GM12865 (cell line): Measurements from ENCODE around the gene APMAP.
"Not testable (repeated sequence)": the region's sequence is repeated elsewhere in the genome, so short reads cannot be mapped to it uniquely, and the experiment has no call there.

Experiments
- DNase-seq: peaks from one replicate; pipeline ENCODE4 v3.0.0; 2010; ENCODE audit warnings: low read depth
- H3K4me3 ChIP-seq: 2 replicates; pipeline ENCODE4 v1.5.1; 2011; ENCODE audit warnings: mild to moderate bottlenecking, low read depth, low read length, control low read depth
- CTCF ChIP-seq: IDR thresholded peaks from 2 replicates; pipeline ENCODE4 v1.5.1; 2011; ENCODE audit warnings: low read length, control low read depth, low read depth, inconsistent platforms; ENCODE audit not compliant: insufficient read depth; ENCODE audit errors: missing control alignments

Gene APMAP

GRCh38 chr20:24933266-24933908 is 59.2 kb downstream of the APMAP start:
- no peak for TF ChIP-seq CTCF
- no peak overlapping the region for H3K4me3 ChIP-seq
- DNase-seq, result no peak

GRCh38 chr20:24931893-24932292 is 60.7 kb downstream of the APMAP start:
- not testable (repeated sequence) for H3K4me3 ChIP-seq, DNase-seq

- TF ChIP-seq CTCF, result peak; percentile 46
- not testable (repeated sequence) for DNase-seq, H3K4me3 ChIP-seq
Measured at GRCh38 chr20:24930724-24931688, 61.5 kb downstream of the APMAP start.

GRCh38 chr20:24929867-24930723 is 62.5 kb downstream of the APMAP start:
- not testable (repeated sequence) for DNase-seq, H3K4me3 ChIP-seq

GRCh38 chr20:24929259-24929658 is 63.3 kb downstream of the APMAP start:
- not testable (repeated sequence) for DNase-seq, H3K4me3 ChIP-seq

GRCh38 chr20:24920706-24921105 is 71.8 kb downstream of the APMAP start:
- H3K4me3 ChIP-seq, DNase-seq: not testable (repeated sequence)

GRCh38 chr20:24919665-24920064 is 72.9 kb downstream of the APMAP start:
- DNase-seq, result not testable (repeated sequence)

GRCh38 chr20:24918579-24919566 is 73.7 kb downstream of the APMAP start:
- no peak overlapping the region for H3K4me3 ChIP-seq
- no peak for TF ChIP-seq CTCF
- no peak for DNase-seq

More at GRCh38 chr20:24919665-24920064, 72.9 kb downstream of the APMAP start:
- not testable (repeated sequence) for H3K4me3 ChIP-seq
